GM12878 (cell line): Measurements from ENCODE around the gene MYOCOS. TPM values are rescaled to one million over a fixed set of nuclear protein-coding genes. Genes with fewer than 3 reads are reported as not detected.
A peak's percentile ranks its signal among the peaks of the same experiment; 100 is the strongest.

Source experiments
- CBX5 ChIP-seq: sonication (generic); IDR thresholded peaks from 2 replicates; pipeline ENCODE4 v1.6.1; 2016; ENCODE audit warnings: low read depth, moderate library complexity, mild to moderate bottlenecking, inconsistent platforms
- MYB ChIP-seq: fragments of 150-350 bp; IDR thresholded peaks from 2 replicates; pipeline ENCODE4 v1.6.1; 2014; ENCODE audit warnings: mild to moderate bottlenecking, low read depth, low read length, borderline replicate concordance
- SMC3 ChIP-seq: IDR thresholded peaks from 2 replicates; pipeline ENCODE4 v1.6.1; 2011; ENCODE audit warnings: low read length, improper control_type of control experiment, borderline replicate concordance
- SRF ChIP-seq, 2 experiments: IDR thresholded peaks; 2 replicates each; pipeline ENCODE4 v1.6.1; 2011; ENCODE audit warnings: low read depth in 2 of 2, low read length in 2 of 2, mild to moderate bottlenecking in 1 of 2, moderate library complexity in 1 of 2
- STAT1 ChIP-seq: fragments of 450-650 bp; conservative IDR thresholded peaks from 2 replicates; pipeline ENCODE4 v1.6.1; 2014; ENCODE audit warnings: antibody characterized with exemption, mild to moderate bottlenecking
- STAT3 ChIP-seq: IDR thresholded peaks from 2 replicates; pipeline ENCODE4 v1.6.1; 2011; ENCODE audit warnings: low read depth, low read length, improper control_type of control experiment
- TAF1 ChIP-seq: IDR thresholded peaks from 2 replicates; pipeline ENCODE4 v1.6.1; 2011; ENCODE audit warnings: mild to moderate bottlenecking, low read depth, low read length, borderline replicate concordance
- TCF12 ChIP-seq: IDR thresholded peaks from 2 replicates; pipeline ENCODE4 v1.6.1; 2011; ENCODE audit warnings: low read depth, mild to moderate bottlenecking, low read length
- ZNF622 ChIP-seq: fragments of 450-650 bp; IDR thresholded peaks from 2 replicates; pipeline ENCODE4 v1.6.1; 2017; ENCODE audit warnings: mild to moderate bottlenecking, inconsistent platforms
- ZZZ3 ChIP-seq: IDR thresholded peaks from 2 replicates; pipeline ENCODE4 v1.6.1; 2011; ENCODE audit warnings: low read depth; ENCODE audit not compliant: control insufficient read depth, insufficient read length
- polyA plus RNA-seq, 11 experiments: library from polyadenylated mRNA; depleted of rRNA in 4 of 11; unstranded in 6 of 11; stranded (reverse) in 5 of 11; fragments of >200 nt; fragmentation: Nextera tagmentation in 4 of 11; fragmentation: Illumina TruSeq in 1 of 11; extraction: Ambion mirVana in 4 of 11; extraction: Trizol in 1 of 11; gene quantifications; 1 replicate in 1 of 11; 2 replicates in 10 of 11; pipeline versions ENCODE4 v1.2.1 to v1.2.3, GENCODE V29; 2011 to 2016; ENCODE audit warnings: inconsistent platforms in 2 of 11, missing spikeins in 2 of 11, low read depth in 1 of 11
- total RNA-seq, 4 experiments: library from RNA; depleted of rRNA in 3 of 4; stranded (reverse); fragments of >200 nt in 3 of 4; fragmentation: Illumina TruSeq in 1 of 4; extraction: Trizol in 1 of 4; gene quantifications; 2 replicates each; pipeline versions ENCODE4 v1.2.1 to v1.2.3, GENCODE V29; 2013 to 2021
- TF ChIP-seq, protein P1 (sequence below): fragments of 450-650 bp; IDR thresholded peaks from 2 replicates; pipeline ENCODE4 v1.6.1; 2017; ENCODE audit warnings: mild to moderate bottlenecking, moderate library complexity
- TF ChIP-seq, protein P2 (sequence below): fragments of 450-650 bp; formaldehyde crosslinking; IDR thresholded peaks from 2 replicates; pipeline ENCODE4 v1.5.0; 2022; ENCODE audit warnings: mild to moderate bottlenecking, missing genetic modification characterization
- TF ChIP-seq, protein P3 (sequence below): fragments of 450-650 bp; IDR thresholded peaks from 2 replicates; pipeline ENCODE4 v1.6.1; 2017; ENCODE audit warnings: mild to moderate bottlenecking, moderate library complexity
- TF ChIP-seq, protein P4 (sequence below): IDR thresholded peaks from 2 replicates; pipeline ENCODE4 v1.6.1; 2012; ENCODE audit warnings: low read depth, low read length, improper control_type of control experiment
- TF ChIP-seq, protein P5 (sequence below): IDR thresholded peaks from 2 replicates; pipeline ENCODE4 v1.6.1; 2011; ENCODE audit warnings: low read depth, low read length, improper control_type of control experiment, borderline replicate concordance
- TF ChIP-seq, protein P6 (sequence below): fragments of 150-350 bp; IDR thresholded peaks from 2 replicates; pipeline ENCODE4 v1.6.1; 2014; ENCODE audit warnings: mild to moderate bottlenecking, low read depth, low read length

MYOCOS gene
- total and polyA plus RNA-seq, 10 of the 15 experiments (the other 5 are each of a cell fraction or from before 2014, with no cell fraction given): 0.12 to 0.24 (median 0.16) TPM; not detected in 4

DNA sequence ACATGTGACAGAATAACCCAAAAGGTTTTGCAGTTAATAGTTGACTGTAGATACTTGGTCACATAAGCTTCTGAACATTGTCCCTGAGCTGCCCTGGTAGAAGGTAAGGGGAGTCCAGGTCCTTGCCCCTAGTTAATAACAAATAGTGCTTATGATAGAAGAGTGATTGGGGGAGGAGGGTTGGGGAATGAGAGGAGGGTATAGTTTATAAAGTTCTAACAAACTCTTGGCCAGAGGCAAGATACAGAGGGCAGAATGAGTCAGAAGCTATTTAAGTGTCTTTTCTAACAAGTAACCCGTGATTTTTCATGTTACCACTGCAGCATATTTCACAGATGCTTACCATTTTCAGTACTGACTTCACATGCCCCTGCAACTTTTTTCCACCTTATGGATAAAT lies 26.7 kb upstream of the MYOCOS start (continued):
- TF ChIP-seq, protein P1, sequence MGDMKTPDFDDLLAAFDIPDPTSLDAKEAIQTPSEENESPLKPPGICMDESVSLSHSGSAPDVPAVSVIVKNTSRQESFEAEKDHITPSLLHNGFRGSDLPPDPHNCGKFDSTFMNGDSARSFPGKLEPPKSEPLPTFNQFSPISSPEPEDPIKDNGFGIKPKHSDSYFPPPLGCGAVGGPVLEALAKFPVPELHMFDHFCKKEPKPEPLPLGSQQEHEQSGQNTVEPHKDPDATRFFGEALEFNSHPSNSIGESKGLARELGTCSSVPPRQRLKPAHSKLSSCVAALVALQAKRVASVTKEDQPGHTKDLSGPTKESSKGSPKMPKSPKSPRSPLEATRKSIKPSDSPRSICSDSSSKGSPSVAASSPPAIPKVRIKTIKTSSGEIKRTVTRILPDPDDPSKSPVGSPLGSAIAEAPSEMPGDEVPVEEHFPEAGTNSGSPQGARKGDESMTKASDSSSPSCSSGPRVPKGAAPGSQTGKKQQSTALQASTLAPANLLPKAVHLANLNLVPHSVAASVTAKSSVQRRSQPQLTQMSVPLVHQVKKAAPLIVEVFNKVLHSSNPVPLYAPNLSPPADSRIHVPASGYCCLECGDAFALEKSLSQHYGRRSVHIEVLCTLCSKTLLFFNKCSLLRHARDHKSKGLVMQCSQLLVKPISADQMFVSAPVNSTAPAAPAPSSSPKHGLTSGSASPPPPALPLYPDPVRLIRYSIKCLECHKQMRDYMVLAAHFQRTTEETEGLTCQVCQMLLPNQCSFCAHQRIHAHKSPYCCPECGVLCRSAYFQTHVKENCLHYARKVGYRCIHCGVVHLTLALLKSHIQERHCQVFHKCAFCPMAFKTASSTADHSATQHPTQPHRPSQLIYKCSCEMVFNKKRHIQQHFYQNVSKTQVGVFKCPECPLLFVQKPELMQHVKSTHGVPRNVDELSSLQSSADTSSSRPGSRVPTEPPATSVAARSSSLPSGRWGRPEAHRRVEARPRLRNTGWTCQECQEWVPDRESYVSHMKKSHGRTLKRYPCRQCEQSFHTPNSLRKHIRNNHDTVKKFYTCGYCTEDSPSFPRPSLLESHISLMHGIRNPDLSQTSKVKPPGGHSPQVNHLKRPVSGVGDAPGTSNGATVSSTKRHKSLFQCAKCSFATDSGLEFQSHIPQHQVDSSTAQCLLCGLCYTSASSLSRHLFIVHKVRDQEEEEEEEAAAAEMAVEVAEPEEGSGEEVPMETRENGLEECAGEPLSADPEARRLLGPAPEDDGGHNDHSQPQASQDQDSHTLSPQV: peak; percentile 41; the same call in 1 of the 2 replicates
- no peak for TF ChIP-seq TCF12
- no peak for TF ChIP-seq CBX5
- TF ChIP-seq SRF (IDR thresholded peaks at IDR 0.05; ENCODE audit: low read depth in 2 of 2, low read length in 2 of 2): no peak
- TF ChIP-seq SMC3: no peak
- no peak for TF ChIP-seq STAT3
- TF ChIP-seq, protein P2, sequence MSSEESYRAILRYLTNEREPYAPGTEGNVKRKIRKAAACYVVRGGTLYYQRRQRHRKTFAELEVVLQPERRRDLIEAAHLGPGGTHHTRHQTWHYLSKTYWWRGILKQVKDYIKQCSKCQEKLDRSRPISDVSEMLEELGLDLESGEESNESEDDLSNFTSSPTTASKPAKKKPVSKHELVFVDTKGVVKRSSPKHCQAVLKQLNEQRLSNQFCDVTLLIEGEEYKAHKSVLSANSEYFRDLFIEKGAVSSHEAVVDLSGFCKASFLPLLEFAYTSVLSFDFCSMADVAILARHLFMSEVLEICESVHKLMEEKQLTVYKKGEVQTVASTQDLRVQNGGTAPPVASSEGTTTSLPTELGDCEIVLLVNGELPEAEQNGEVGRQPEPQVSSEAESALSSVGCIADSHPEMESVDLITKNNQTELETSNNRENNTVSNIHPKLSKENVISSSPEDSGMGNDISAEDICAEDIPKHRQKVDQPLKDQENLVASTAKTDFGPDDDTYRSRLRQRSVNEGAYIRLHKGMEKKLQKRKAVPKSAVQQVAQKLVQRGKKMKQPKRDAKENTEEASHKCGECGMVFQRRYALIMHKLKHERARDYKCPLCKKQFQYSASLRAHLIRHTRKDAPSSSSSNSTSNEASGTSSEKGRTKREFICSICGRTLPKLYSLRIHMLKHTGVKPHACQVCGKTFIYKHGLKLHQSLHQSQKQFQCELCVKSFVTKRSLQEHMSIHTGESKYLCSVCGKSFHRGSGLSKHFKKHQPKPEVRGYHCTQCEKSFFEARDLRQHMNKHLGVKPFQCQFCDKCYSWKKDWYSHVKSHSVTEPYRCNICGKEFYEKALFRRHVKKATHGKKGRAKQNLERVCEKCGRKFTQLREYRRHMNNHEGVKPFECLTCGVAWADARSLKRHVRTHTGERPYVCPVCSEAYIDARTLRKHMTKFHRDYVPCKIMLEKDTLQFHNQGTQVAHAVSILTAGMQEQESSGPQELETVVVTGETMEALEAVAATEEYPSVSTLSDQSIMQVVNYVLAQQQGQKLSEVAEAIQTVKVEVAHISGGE (CRISPR knock-in tag): no peak
- TF ChIP-seq, protein P3, sequence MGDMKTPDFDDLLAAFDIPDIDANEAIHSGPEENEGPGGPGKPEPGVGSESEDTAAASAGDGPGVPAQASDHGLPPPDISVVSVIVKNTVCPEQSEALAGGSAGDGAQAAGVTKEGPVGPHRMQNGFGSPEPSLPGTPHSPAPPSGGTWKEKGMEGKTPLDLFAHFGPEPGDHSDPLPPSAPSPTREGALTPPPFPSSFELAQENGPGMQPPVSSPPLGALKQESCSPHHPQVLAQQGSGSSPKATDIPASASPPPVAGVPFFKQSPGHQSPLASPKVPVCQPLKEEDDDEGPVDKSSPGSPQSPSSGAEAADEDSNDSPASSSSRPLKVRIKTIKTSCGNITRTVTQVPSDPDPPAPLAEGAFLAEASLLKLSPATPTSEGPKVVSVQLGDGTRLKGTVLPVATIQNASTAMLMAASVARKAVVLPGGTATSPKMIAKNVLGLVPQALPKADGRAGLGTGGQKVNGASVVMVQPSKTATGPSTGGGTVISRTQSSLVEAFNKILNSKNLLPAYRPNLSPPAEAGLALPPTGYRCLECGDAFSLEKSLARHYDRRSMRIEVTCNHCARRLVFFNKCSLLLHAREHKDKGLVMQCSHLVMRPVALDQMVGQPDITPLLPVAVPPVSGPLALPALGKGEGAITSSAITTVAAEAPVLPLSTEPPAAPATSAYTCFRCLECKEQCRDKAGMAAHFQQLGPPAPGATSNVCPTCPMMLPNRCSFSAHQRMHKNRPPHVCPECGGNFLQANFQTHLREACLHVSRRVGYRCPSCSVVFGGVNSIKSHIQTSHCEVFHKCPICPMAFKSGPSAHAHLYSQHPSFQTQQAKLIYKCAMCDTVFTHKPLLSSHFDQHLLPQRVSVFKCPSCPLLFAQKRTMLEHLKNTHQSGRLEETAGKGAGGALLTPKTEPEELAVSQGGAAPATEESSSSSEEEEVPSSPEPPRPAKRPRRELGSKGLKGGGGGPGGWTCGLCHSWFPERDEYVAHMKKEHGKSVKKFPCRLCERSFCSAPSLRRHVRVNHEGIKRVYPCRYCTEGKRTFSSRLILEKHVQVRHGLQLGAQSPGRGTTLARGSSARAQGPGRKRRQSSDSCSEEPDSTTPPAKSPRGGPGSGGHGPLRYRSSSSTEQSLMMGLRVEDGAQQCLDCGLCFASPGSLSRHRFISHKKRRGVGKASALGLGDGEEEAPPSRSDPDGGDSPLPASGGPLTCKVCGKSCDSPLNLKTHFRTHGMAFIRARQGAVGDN: peak; percentile 65; the same call in 1 of the 2 replicates
- TF ChIP-seq ZZZ3: no peak
- TF ChIP-seq TAF1: no peak
- TF ChIP-seq, protein P4, sequence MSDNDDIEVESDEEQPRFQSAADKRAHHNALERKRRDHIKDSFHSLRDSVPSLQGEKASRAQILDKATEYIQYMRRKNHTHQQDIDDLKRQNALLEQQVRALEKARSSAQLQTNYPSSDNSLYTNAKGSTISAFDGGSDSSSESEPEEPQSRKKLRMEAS: no peak
- TF ChIP-seq, protein P5, sequence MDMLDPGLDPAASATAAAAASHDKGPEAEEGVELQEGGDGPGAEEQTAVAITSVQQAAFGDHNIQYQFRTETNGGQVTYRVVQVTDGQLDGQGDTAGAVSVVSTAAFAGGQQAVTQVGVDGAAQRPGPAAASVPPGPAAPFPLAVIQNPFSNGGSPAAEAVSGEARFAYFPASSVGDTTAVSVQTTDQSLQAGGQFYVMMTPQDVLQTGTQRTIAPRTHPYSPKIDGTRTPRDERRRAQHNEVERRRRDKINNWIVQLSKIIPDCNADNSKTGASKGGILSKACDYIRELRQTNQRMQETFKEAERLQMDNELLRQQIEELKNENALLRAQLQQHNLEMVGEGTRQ: no peak
- TF ChIP-seq, protein P6, sequence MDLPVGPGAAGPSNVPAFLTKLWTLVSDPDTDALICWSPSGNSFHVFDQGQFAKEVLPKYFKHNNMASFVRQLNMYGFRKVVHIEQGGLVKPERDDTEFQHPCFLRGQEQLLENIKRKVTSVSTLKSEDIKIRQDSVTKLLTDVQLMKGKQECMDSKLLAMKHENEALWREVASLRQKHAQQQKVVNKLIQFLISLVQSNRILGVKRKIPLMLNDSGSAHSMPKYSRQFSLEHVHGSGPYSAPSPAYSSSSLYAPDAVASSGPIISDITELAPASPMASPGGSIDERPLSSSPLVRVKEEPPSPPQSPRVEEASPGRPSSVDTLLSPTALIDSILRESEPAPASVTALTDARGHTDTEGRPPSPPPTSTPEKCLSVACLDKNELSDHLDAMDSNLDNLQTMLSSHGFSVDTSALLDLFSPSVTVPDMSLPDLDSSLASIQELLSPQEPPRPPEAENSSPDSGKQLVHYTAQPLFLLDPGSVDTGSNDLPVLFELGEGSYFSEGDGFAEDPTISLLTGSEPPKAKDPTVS: no peak
- TF ChIP-seq ZNF622: no peak
- TF ChIP-seq STAT1: no peak
- no peak for TF ChIP-seq MYB
